GM13977 (cell line): Measurements from ENCODE around the gene FBXL7.

Source experiments
- DNase-seq: peaks from one replicate; pipeline ENCODE4 v3.0.0; 2012; ENCODE audit warnings: low spot score
- CTCF ChIP-seq: IDR thresholded peaks from 2 replicates; pipeline ENCODE4 v1.5.1; 2012; ENCODE audit warnings: mild to moderate bottlenecking, control low read depth; ENCODE audit not compliant: insufficient read depth; ENCODE audit errors: extremely low read depth, missing control alignments
- in situ Hi-C: fragments of 300-500 bp; cut with MboI; formaldehyde crosslinking; loops from one replicate; pipeline ENCODE4 v1.12.0; 2022; ENCODE audit warnings: low sequenced_read_pairs, low pct_unique_long_range_greater_than_20kb, mixed read lengths, inconsistent platforms; ENCODE audit not compliant: unreplicated experiment

The FBXL7 gene

GRCh38 chr5:15904899-15905830, 405.2 kb downstream of the FBXL7 start:
- DNase-seq: no peak
- in situ Hi-C loops: no loop called here

GRCh38 chr5:15914638-15915037, 414.7 kb downstream of the FBXL7 start:
- in situ Hi-C loops: no loop called here
- no peak for TF ChIP-seq CTCF
- DNase-seq: no peak

More at GRCh38 chr5:15904899-15905830, 405.2 kb downstream of the FBXL7 start:
- no peak for TF ChIP-seq CTCF

- no peak for DNase-seq
- no peak for TF ChIP-seq CTCF
- in situ Hi-C loops: no loop called here
Observed at GRCh38 chr5:15926586-15926985, 426.6 kb downstream of the FBXL7 start.

- no peak for TF ChIP-seq CTCF
- in situ Hi-C loops: no loop called here
- DNase-seq: no peak
Observed at GRCh38 chr5:15927710-15928380, 427.9 kb downstream of the FBXL7 start.

GRCh38 chr5:15929611-15930263, 429.8 kb downstream of the FBXL7 start:
- DNase-seq: no peak
- in situ Hi-C loops: no loop called here
- TF ChIP-seq CTCF: no peak

- TF ChIP-seq CTCF: no peak
- no peak for DNase-seq
- in situ Hi-C loops: no loop called here
Observed at GRCh38 chr5:15932066-15932465, 432.1 kb downstream of the FBXL7 start.
